ENCODE measurements around the gene TPM3.

DNA sequence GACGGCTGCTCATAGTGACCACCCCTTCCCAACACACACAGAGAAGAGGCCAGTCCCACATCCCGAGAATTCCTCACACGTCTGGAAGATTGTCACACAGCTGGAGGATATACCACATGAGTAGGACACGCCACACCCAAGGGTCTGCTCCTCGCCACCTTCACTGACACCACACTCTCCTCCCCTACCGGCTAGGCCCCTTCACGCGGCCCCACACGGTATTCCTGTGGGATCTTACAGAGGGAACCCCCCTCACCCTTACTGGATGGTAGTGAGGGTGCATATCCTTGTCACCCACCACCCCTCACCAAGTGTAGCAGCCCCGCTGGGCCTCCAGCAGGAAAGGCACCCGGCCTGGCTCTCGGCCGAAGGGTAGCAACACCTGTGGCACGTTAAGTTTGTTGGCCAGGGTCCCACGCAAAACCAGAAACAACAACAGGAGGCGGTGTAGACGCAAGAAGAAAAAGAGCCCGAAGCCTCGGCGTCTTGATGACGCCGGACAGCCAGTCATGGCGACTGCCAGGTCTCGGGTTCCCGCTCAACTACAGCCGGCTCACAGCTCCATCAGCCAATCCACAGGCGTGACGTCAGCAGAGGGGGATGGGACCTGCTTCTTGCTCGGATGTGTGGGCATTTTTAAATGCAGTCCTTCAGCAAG lies 37.2 kb downstream of the TPM3 start, which contains the start of gene NUP210L:
- TF ChIP-seq, protein P1, sequence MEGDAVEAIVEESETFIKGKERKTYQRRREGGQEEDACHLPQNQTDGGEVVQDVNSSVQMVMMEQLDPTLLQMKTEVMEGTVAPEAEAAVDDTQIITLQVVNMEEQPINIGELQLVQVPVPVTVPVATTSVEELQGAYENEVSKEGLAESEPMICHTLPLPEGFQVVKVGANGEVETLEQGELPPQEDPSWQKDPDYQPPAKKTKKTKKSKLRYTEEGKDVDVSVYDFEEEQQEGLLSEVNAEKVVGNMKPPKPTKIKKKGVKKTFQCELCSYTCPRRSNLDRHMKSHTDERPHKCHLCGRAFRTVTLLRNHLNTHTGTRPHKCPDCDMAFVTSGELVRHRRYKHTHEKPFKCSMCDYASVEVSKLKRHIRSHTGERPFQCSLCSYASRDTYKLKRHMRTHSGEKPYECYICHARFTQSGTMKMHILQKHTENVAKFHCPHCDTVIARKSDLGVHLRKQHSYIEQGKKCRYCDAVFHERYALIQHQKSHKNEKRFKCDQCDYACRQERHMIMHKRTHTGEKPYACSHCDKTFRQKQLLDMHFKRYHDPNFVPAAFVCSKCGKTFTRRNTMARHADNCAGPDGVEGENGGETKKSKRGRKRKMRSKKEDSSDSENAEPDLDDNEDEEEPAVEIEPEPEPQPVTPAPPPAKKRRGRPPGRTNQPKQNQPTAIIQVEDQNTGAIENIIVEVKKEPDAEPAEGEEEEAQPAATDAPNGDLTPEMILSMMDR (IDR thresholded peaks at IDR 0.05) = no peak
- TF ChIP-seq EZH2 (IDR thresholded peaks at IDR 0.05; ENCODE audit: borderline replicate concordance, insufficient read depth, low read depth, low read length, poor library complexity, severe bottlenecking) = no peak
